SK-N-MC (cell line): ENCODE measurements around the gene KIAA1755.

ENCODE experiments used
- EZH2 ChIP-seq: fragments of 200-600 bp; sonication (generic); IDR thresholded peaks from one replicate; pipeline ENCODE4 v1.6.1; 2017; ENCODE audit warnings: antibody characterized with exemption
- POLR2AphosphoS5 ChIP-seq: IDR thresholded peaks from 2 replicates; pipeline ENCODE4 v1.6.1; 2012; ENCODE audit warnings: mild to moderate bottlenecking, low read depth, low read length, borderline replicate concordance

DNA sequence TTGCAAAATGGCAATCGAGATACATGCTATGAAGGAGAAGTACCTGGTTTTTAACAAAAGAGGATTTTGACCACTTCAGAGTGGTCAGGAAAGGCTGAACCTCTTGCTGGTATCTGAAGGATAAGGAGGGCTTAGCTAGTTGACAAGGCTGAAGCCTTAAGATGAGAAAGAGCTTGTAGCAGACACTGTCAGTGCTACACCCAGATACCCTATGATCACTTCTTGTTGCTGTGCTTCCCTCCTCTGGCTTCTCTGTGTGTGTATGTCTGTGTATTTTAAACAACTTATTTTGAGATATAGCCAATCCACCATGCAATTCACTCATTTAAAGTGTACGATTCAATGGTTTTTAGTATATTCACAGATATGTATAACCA lies 56.6 kb downstream of the KIAA1755 start:
- no peak for TF ChIP-seq EZH2
- TF ChIP-seq POLR2AphosphoS5, result no peak
